ENCODE results near the gene TNRC18. TPM values are rescaled to one million over a fixed set of nuclear protein-coding genes. Genes with fewer than 3 reads are reported as not detected.
"Not testable (repeated sequence)": the region's sequence is repeated elsewhere in the genome, so short reads cannot be mapped to it uniquely, and the experiment has no call there.

TNRC18 gene
- total and polyA plus RNA-seq, 2 of the 8 experiments (the other 6 are each of a cell fraction or from before 2014, with no cell fraction given): 1.7 to 8.6 TPM

- H3K9me3 ChIP-seq (ENCODE audit: insufficient read depth in 2 of 2, low read depth in 1 of 2, low read length in 1 of 2); H2BK15ac ChIP-seq (ENCODE audit: low read length); H4K8ac ChIP-seq (ENCODE audit: extremely low read depth, insufficient read depth, low read length); POLR2A ChIA-PET (ENCODE audit: partially characterized antibody); H3K4me1 ChIP-seq (replicated peaks in 1 of 4; ENCODE audit: control insufficient read depth in 3 of 4, insufficient read depth in 4 of 4, low read length in 3 of 4); H3K27ac ChIP-seq (ENCODE audit: low read depth, low read length); FAIRE-seq; H4K20me1 ChIP-seq (replicated peaks in 1 of 2; ENCODE audit: control insufficient read depth in 1 of 2, insufficient read depth in 2 of 2, low read length in 2 of 2); H3K36me3 ChIP-seq (ENCODE audit: control insufficient read depth in 2 of 4, insufficient read depth in 4 of 4, low read length in 3 of 4); H3K56ac ChIP-seq (replicated peaks; ENCODE audit: insufficient read length, low read depth, low read length); H3K14ac ChIP-seq (ENCODE audit: insufficient read length); H4K91ac ChIP-seq (replicated peaks; ENCODE audit: insufficient read length, low read length); H3K79me2 ChIP-seq (ENCODE audit: control insufficient read depth in 1 of 2, insufficient read depth in 2 of 2, low read length in 2 of 2); H2BK12ac ChIP-seq (ENCODE audit: low read depth, low read length); H2AFZ ChIP-seq (ENCODE audit: low read length); H3K18ac ChIP-seq (ENCODE audit: extremely low read depth, low read length); H3K4me3 ChIP-seq (ENCODE audit: extremely low read depth in 1 of 4, insufficient read depth in 2 of 4, low read depth in 3 of 4, low read length in 4 of 4); H2BK20ac ChIP-seq (ENCODE audit: low read length); H3K4ac ChIP-seq (replicated peaks; ENCODE audit: insufficient read length, low read depth, low read length); H3K23ac ChIP-seq (ENCODE audit: insufficient read length); H3K27me3 ChIP-seq (replicated peaks in 1 of 4; ENCODE audit: control insufficient read depth in 3 of 4, extremely low read depth in 1 of 4, insufficient read depth in 3 of 4, low read length in 3 of 4); H2BK120ac ChIP-seq (replicated peaks; ENCODE audit: low read depth, low read length); H4K5ac ChIP-seq (ENCODE audit: insufficient read length, low read depth, low read length); DNase-seq (ENCODE audit: low read depth in 1 of 2, low spot score in 2 of 2); H2AK5ac ChIP-seq (ENCODE audit: low read depth, low read length); H3K4me2 ChIP-seq (ENCODE audit: insufficient read depth in 1 of 2, low read depth in 2 of 2, low read length in 2 of 2); H2BK5ac ChIP-seq (ENCODE audit: low read depth, low read length); H3K23me2 ChIP-seq (ENCODE audit: low read depth, low read length); H3K79me1 ChIP-seq (ENCODE audit: low read depth, low read length); H3K9ac ChIP-seq (replicated peaks in 1 of 4; ENCODE audit: extremely low read depth in 1 of 4, low read depth in 3 of 4, low read length in 3 of 4): not testable (repeated sequence)
- 94% methylated on average over 38 of the region's 39 CpGs; no CpG with 5 or more reads in 1 of the 2 experiments for WGBS, 2 experiments (ENCODE audit: extremely low coverage in 1 of 2, insufficient coverage in 1 of 2, insufficient read length in 1 of 2, insufficient replicate concordance in 2 of 2, low coverage in 1 of 2, low lambda C conversion rate in 2 of 2, missing lambda C conversion rate in 1 of 2)
- CTCF ChIA-PET (ENCODE audit: partially characterized antibody): interaction anchor here (0.6 kb wide), 1 partner anchor 34 kb away, joined by 3 read pairs; no protein-coding TSS in a partner anchor
Measured at GRCh38 chr7:5307221-5308142, 116.2 kb downstream of the TNRC18 start.
